B cell (primary cell): ENCODE results near the gene AUTS2. TPM values are rescaled to one million over a fixed set of nuclear protein-coding genes. Genes with fewer than 3 reads are reported as not detected.

Source experiments
- ATAC-seq: fragments of 200-7000 bp; cut with Tn5 transposase; one replicate; pipeline ENCODE4 v1.10.0; 2021; ENCODE audit warnings: low read depth, mild to moderate bottlenecking, moderate number of reproducible peaks, moderate library complexity
- CTCF ChIA-PET: fragments of 350-600 bp; sonication (Branson Sonifier 250); formaldehyde crosslinking; loops from one replicate; lab custom pipeline; 2021; ENCODE audit warnings: antibody characterized with exemption, inconsistent platforms; lab: Charles Lee
- POLR2A ChIA-PET: fragments of 350-600 bp; sonication (Branson Sonifier 250); formaldehyde crosslinking; loops from one replicate; lab custom pipeline; 2021; ENCODE audit warnings: antibody characterized with exemption; lab: Charles Lee
- DNase-seq: peaks from one replicate; pipeline ENCODE4 v3.0.0; 2013
- H2AFZ ChIP-seq: 2 replicates; pipeline ENCODE4 v1.6.1; 2012; ENCODE audit warnings: mild to moderate bottlenecking, low read depth, low read length; ENCODE audit not compliant: insufficient read depth, poor library complexity, severe bottlenecking
- H3K27ac ChIP-seq, 2 donors: 1 replicate in 1 of 2; 2 replicates in 1 of 2; pipeline ENCODE4 v1.5.1; 2012 to 2013; ENCODE audit warnings: low read length in 2 of 2, mild to moderate bottlenecking in 2 of 2, moderate library complexity in 1 of 2
- H3K27me3 ChIP-seq, 4 experiments: fragments of 200-600 bp in 1 of 4; sonication (generic) in 1 of 4; replicated peaks in 1 of 4; 1 replicate in 2 of 4; 2 replicates in 2 of 4; pipeline versions ENCODE4 v1.6.1 to v1.7.0; 2013 to 2016; ENCODE audit warnings: low read length in 3 of 4, mild to moderate bottlenecking in 2 of 4, mixed read lengths in 1 of 4, moderate library complexity in 1 of 4; ENCODE audit not compliant: insufficient read depth in 4 of 4, control insufficient read depth in 3 of 4; ENCODE audit errors: control extremely low read depth in 1 of 4
- H3K36me3 ChIP-seq, 2 experiments: replicated peaks in 1 of 2; 1 replicate in 1 of 2; 2 replicates in 1 of 2; pipeline versions ENCODE4 v1.6.1 to v1.7.1; 2013; ENCODE audit warnings: low read length in 1 of 2; ENCODE audit not compliant: insufficient read depth in 2 of 2, control insufficient read depth in 1 of 2; ENCODE audit errors: control extremely low read depth in 1 of 2, extremely low read depth in 1 of 2
- H3K4me1 ChIP-seq, 2 donors: fragments of 200-600 bp in 1 of 2; sonication (generic) in 1 of 2; 1 replicate in 1 of 2; 2 replicates in 1 of 2; pipeline versions ENCODE4 v1.5.1 to v1.6.1; 2013 to 2017; ENCODE audit warnings: low read length in 2 of 2; ENCODE audit not compliant: control insufficient read depth in 2 of 2, insufficient read depth in 2 of 2
- H3K4me2 ChIP-seq: replicated peaks from 2 replicates; pipeline ENCODE3; 2012; ENCODE audit warnings: mild to moderate bottlenecking, low read depth, low read length; ENCODE audit not compliant: poor library complexity, severe bottlenecking
- H3K4me3 ChIP-seq, 5 experiments: fragments of 200-600 bp in 1 of 5; sonication (generic) in 1 of 5; 1 replicate in 3 of 5; 2 replicates in 2 of 5; pipeline versions ENCODE4 v1.5.1 to v1.7.0; 2011 to 2016; ENCODE audit warnings: low read length in 4 of 5, mild to moderate bottlenecking in 4 of 5, low read depth in 2 of 5, control low read depth in 1 of 5, moderate library complexity in 1 of 5; ENCODE audit not compliant: insufficient read depth in 1 of 5; ENCODE audit errors: control extremely low read depth in 1 of 5, extremely low read depth in 1 of 5
- H3K79me2 ChIP-seq: fragments of 200-600 bp; sonication (generic); one replicate; pipeline ENCODE4 v1.6.0; 2016; ENCODE audit warnings: low read length; ENCODE audit not compliant: control insufficient read depth, insufficient read depth
- H3K9ac ChIP-seq: fragments of 200-600 bp; sonication (generic); 2 replicates; pipeline ENCODE4 v1.6.1; 2017; ENCODE audit warnings: mild to moderate bottlenecking, low read length, moderate library complexity
- H3K9me3 ChIP-seq, 3 donors: one replicate each; pipeline versions ENCODE4 v1.6.1 to v1.7.1; 2013; ENCODE audit warnings: low read length in 2 of 3; ENCODE audit not compliant: control insufficient read depth in 2 of 3, insufficient read depth in 1 of 3; ENCODE audit errors: control extremely low read depth in 1 of 3
- H4K20me1 ChIP-seq: 2 replicates; pipeline ENCODE4 v1.6.0; 2012; ENCODE audit warnings: mild to moderate bottlenecking, low read length; ENCODE audit not compliant: insufficient read depth, control insufficient read depth, poor library complexity, severe bottlenecking
- H3K27ac Mint-ChIP-seq: one replicate; pipeline ENCODE4 v1.8.0; 2021; ENCODE audit warnings: mixed read lengths
- H3K27me3 Mint-ChIP-seq: one replicate; pipeline ENCODE4 v1.8.0; 2021; ENCODE audit warnings: mixed read lengths
- H3K4me1 Mint-ChIP-seq: one replicate; pipeline ENCODE4 v1.8.0; 2021; ENCODE audit warnings: mixed read lengths
- H3K4me3 Mint-ChIP-seq: one replicate; pipeline ENCODE4 v1.8.0; 2021; ENCODE audit warnings: mixed read lengths
- H3K9me3 Mint-ChIP-seq: one replicate; pipeline ENCODE4 v1.8.0; 2022; ENCODE audit warnings: mixed read lengths; ENCODE audit not compliant: insufficient read depth
- CTCF ChIP-seq: fragments of 200-600 bp; IDR thresholded peaks from one replicate; pipeline ENCODE4 v1.8.0; 2022; ENCODE audit warnings: antibody characterized with exemption, mild to moderate bottlenecking
- EZH2 ChIP-seq: IDR thresholded peaks from 2 replicates; pipeline ENCODE4 v1.6.1; 2012; ENCODE audit warnings: borderline replicate concordance, low read depth, mild to moderate bottlenecking, moderate library complexity, low read length; ENCODE audit not compliant: insufficient read depth, poor library complexity, severe bottlenecking
- WGBS: methylation state at CpG from one replicate; pipeline ENCODE4 v1.1.5; 2013; ENCODE audit warnings: missing lambda C conversion rate; ENCODE audit not compliant: insufficient coverage; 5-methylcytosine and 5-hydroxymethylcytosine counted together
- intact Hi-C: fragments of 100-400 bp; cut with micrococcal nuclease; formaldehyde crosslinking; loops from one replicate; pipeline ENCODE4 v1.10.0; 2022
- polyA plus RNA-seq: library from polyadenylated mRNA; depleted of rRNA; stranded (reverse); fragments of >200 nt; gene quantifications from 2 replicates; pipeline ENCODE4 v1.2.3, GENCODE V29; 2012
- total RNA-seq, 2 donors: library from RNA; stranded (reverse); fragments of 120-200 nt in 1 of 2; gene quantifications; 1 replicate in 1 of 2; 2 replicates in 1 of 2; pipeline versions ENCODE4 v1.2.3 to v1.2.4, GENCODE V29; 2013 to 2022

The AUTS2 gene
- total and polyA plus RNA-seq, 2 donors (not counting 1 experiment from before 2014, with no cell fraction given) = 22.3 to 35.0 TPM

- ATAC-seq (no peak), DNase-seq (no peak)
- no peaks in the 10 kb centered on the region for H4K20me1 ChIP-seq
- H3K27ac ChIP-seq = no peak overlapping the region
- no peak overlapping the region for H2AFZ ChIP-seq
- no peak overlapping the region for H3K27ac Mint-ChIP-seq
- TF ChIP-seq CTCF (no peak), EZH2 (no peak)
- H3K79me2 ChIP-seq = no peaks in the 10 kb centered on the region
- CTCF ChIA-PET = no interaction called here
- no peaks in the 10 kb centered on the region for H3K36me3 ChIP-seq
- POLR2A ChIA-PET = no interaction called here
- no peaks in the 10 kb centered on the region for H3K4me1 Mint-ChIP-seq
- H3K4me1 ChIP-seq = no peaks in the 10 kb centered on the region
- no peaks in the 10 kb centered on the region for H3K27me3 ChIP-seq
- intact Hi-C loops = no loop called here
- WGBS = 100% methylated on average over 6 of the region's 7 CpGs
- H3K9me3 Mint-ChIP-seq = peaks cover 5% of the 10 kb centered on the region
- H3K4me2 ChIP-seq = no peak overlapping the region
- H3K9me3 ChIP-seq = no peaks in the 10 kb centered on the region
- H3K27me3 Mint-ChIP-seq = no peaks in the 10 kb centered on the region
- H3K4me3 ChIP-seq = no peak overlapping the region
- no peak overlapping the region for H3K4me3 Mint-ChIP-seq
- H3K9ac ChIP-seq = no peak overlapping the region
Observed at GRCh38 chr7:70630440-70630817, 1032.2 kb downstream of the AUTS2 start.

GRCh38 chr7:70630818-70631457 lies 1032.7 kb downstream of the AUTS2 start:
- POLR2A ChIA-PET = no interaction called here
- no peaks in the 10 kb centered on the region for H3K9me3 ChIP-seq
- peaks cover 5% of the 10 kb centered on the region for H3K9me3 Mint-ChIP-seq
- H3K4me1 Mint-ChIP-seq = no peaks in the 10 kb centered on the region
- TF ChIP-seq CTCF (no peak), EZH2 (no peak)
- no peak overlapping the region for H3K4me3 ChIP-seq
- DNase-seq (no peak), ATAC-seq (no peak)
- no peaks in the 10 kb centered on the region for H3K27me3 Mint-ChIP-seq
- no peak overlapping the region for H3K4me2 ChIP-seq
- intact Hi-C loops = no loop called here
- H3K27ac Mint-ChIP-seq = no peak overlapping the region
- no peak overlapping the region for H3K9ac ChIP-seq
- H3K36me3 ChIP-seq = no peaks in the 10 kb centered on the region
- 96% methylated on average over 26 of the region's 28 CpGs for WGBS
- H3K79me2 ChIP-seq = no peaks in the 10 kb centered on the region
- H3K27ac ChIP-seq = no peak overlapping the region
- CTCF ChIA-PET = no interaction called here
- H3K27me3 ChIP-seq = no peaks in the 10 kb centered on the region
- no peak overlapping the region for H2AFZ ChIP-seq
- no peaks in the 10 kb centered on the region for H4K20me1 ChIP-seq
- no peaks in the 10 kb centered on the region for H3K4me1 ChIP-seq
- H3K4me3 Mint-ChIP-seq = no peak overlapping the region
